Measurements from ENCODE around the gene CTNNA3.

Gene CTNNA3

GRCh38 chr10:65894379-65894778, 1801.6 kb downstream of the CTNNA3 start:
- no peak for DNase-seq (ENCODE audit: low read depth)
- no peak overlapping the region for H3K4me3 ChIP-seq (ENCODE audit: low read length)
- no peak for TF ChIP-seq CTCF (IDR thresholded peaks at IDR 0.05; ENCODE audit: insufficient read depth, low read depth, low read length, missing control alignments)

- TF ChIP-seq CTCF (IDR thresholded peaks at IDR 0.05; ENCODE audit: insufficient read depth, low read depth, low read length, missing control alignments), result no peak
- H3K4me3 ChIP-seq (ENCODE audit: low read length), result no peak overlapping the region
- no peak for DNase-seq (ENCODE audit: low read depth)
These were observed 1802.3 kb downstream of the CTNNA3 start for GRCh38 chr10:65893676-65894075.

GRCh38 chr10:65892284-65892683, 1803.7 kb downstream of the CTNNA3 start:
- TF ChIP-seq CTCF (IDR thresholded peaks at IDR 0.05; ENCODE audit: insufficient read depth, low read depth, low read length, missing control alignments), result no peak
- no peak for DNase-seq (ENCODE audit: low read depth)
- H3K4me3 ChIP-seq (ENCODE audit: low read length), result no peak overlapping the region

- no peak for TF ChIP-seq CTCF (IDR thresholded peaks at IDR 0.05; ENCODE audit: insufficient read depth, low read depth, low read length, missing control alignments)
- H3K4me3 ChIP-seq (ENCODE audit: low read length), result no peak overlapping the region
- peak; percentile 2 for DNase-seq (ENCODE audit: low read depth)
These were observed 1804.7 kb downstream of the CTNNA3 start for GRCh38 chr10:65891073-65891981.

- no peak for TF ChIP-seq CTCF (IDR thresholded peaks at IDR 0.05; ENCODE audit: insufficient read depth, low read depth, low read length, missing control alignments)
- no peak overlapping the region for H3K4me3 ChIP-seq (ENCODE audit: low read length)
These were observed 1831.5 kb downstream of the CTNNA3 start for GRCh38 chr10:65864529-65864928.

GRCh38 chr10:65864036-65864435, 1832.0 kb downstream of the CTNNA3 start:
- no peak for DNase-seq (ENCODE audit: low read depth)
- H3K4me3 ChIP-seq (ENCODE audit: low read length), result no peak overlapping the region
- TF ChIP-seq CTCF (IDR thresholded peaks at IDR 0.05; ENCODE audit: insufficient read depth, low read depth, low read length, missing control alignments), result no peak

More at GRCh38 chr10:65864529-65864928, 1831.5 kb downstream of the CTNNA3 start:
- no peak for DNase-seq (ENCODE audit: low read depth)

All from epithelial cell of esophagus (primary cell).